HEK293 (cell line): Measurements from ENCODE around the gene BAIAP2.

Experiments
- CTCF ChIP-seq: fragments of 450-650 bp; formaldehyde crosslinking; IDR thresholded peaks from 2 replicates; pipeline ENCODE4 v1.5.1; 2016; ENCODE audit warnings: missing biosample characterization, missing genetic modification characterization
- ELK4 ChIP-seq: IDR thresholded peaks from 2 replicates; pipeline ENCODE4 v1.6.1; 2011; ENCODE audit warnings: mild to moderate bottlenecking, low read depth, low read length, borderline replicate concordance
- HIC1 ChIP-seq: fragments of 450-650 bp; formaldehyde crosslinking; IDR thresholded peaks from 2 replicates; pipeline ENCODE4 v1.5.1; 2016; ENCODE audit warnings: missing biosample characterization, missing genetic modification characterization
- KLF17 ChIP-seq: fragments of 450-650 bp; formaldehyde crosslinking; IDR thresholded peaks from 2 replicates; pipeline ENCODE4 v1.5.1; 2016; ENCODE audit warnings: missing biosample characterization, missing genetic modification characterization
- MYNN ChIP-seq: fragments of 450-650 bp; formaldehyde crosslinking; IDR thresholded peaks from 2 replicates; pipeline ENCODE4 v1.5.1; 2016; ENCODE audit warnings: missing biosample characterization, missing genetic modification characterization, borderline replicate concordance
- PRDM10 ChIP-seq: fragments of 450-650 bp; formaldehyde crosslinking; IDR thresholded peaks from 2 replicates; pipeline ENCODE4 v1.5.1; 2016; ENCODE audit warnings: missing biosample characterization, missing genetic modification characterization
- REST ChIP-seq: fragments of 450-650 bp; formaldehyde crosslinking; IDR thresholded peaks from 2 replicates; pipeline ENCODE4 v1.5.1; 2016; ENCODE audit warnings: missing biosample characterization, missing genetic modification characterization
- ZFHX2 ChIP-seq: fragments of 450-650 bp; formaldehyde crosslinking; conservative IDR thresholded peaks from 2 replicates; pipeline ENCODE4 v1.5.1; 2016; ENCODE audit warnings: missing biosample characterization, missing genetic modification characterization
- ZFP69B ChIP-seq: fragments of 450-650 bp; formaldehyde crosslinking; IDR thresholded peaks from 2 replicates; pipeline ENCODE4 v1.5.1; 2016; ENCODE audit warnings: missing biosample characterization, missing genetic modification characterization
- ZNF362 ChIP-seq: fragments of 450-650 bp; formaldehyde crosslinking; IDR thresholded peaks from 2 replicates; pipeline ENCODE4 v1.5.1; 2016; ENCODE audit warnings: missing biosample characterization, missing genetic modification characterization
- ZNF501 ChIP-seq: fragments of 450-650 bp; formaldehyde crosslinking; IDR thresholded peaks from 2 replicates; pipeline ENCODE4 v1.5.1; 2016; ENCODE audit warnings: missing biosample characterization, missing genetic modification characterization
- ZNF658 ChIP-seq: fragments of 450-650 bp; formaldehyde crosslinking; IDR thresholded peaks from 2 replicates; pipeline ENCODE4; 2016; ENCODE audit warnings: missing biosample characterization, missing genetic modification characterization
- ZNF747 ChIP-seq: fragments of 450-650 bp; formaldehyde crosslinking; IDR thresholded peaks from 2 replicates; pipeline ENCODE4 v1.5.1; 2016; ENCODE audit warnings: missing biosample characterization, missing genetic modification characterization
- ZSCAN4 ChIP-seq: fragments of 450-650 bp; formaldehyde crosslinking; IDR thresholded peaks from 2 replicates; pipeline ENCODE4 v1.5.1; 2017; ENCODE audit warnings: missing biosample characterization, missing genetic modification characterization

GRCh38 chr17:81102352-81102751, 67.4 kb downstream of the BAIAP2 start:
- TF ChIP-seq REST (tag by site-specific recombination), result no peak
- no peak for TF ChIP-seq CTCF (tag by site-specific recombination)
- no peak for TF ChIP-seq ZNF501 (tag by site-specific recombination)
- no peak for TF ChIP-seq PRDM10 (tag by site-specific recombination)
- no peak for TF ChIP-seq HIC1 (tag by site-specific recombination)
- TF ChIP-seq ZNF747, result no peak
- TF ChIP-seq ZFHX2 (tag by site-specific recombination), result no peak
- no peak for TF ChIP-seq ZNF658
- no peak for TF ChIP-seq KLF17
- TF ChIP-seq ZFP69B (tag by site-specific recombination), result no peak
- TF ChIP-seq ELK4, result no peak
- no peak for TF ChIP-seq ZNF362 (tag by site-specific recombination)
- TF ChIP-seq ZSCAN4 (tag by site-specific recombination), result no peak
- no peak for TF ChIP-seq MYNN (tag by site-specific recombination)
